Adrenal gland (tissue), 12 donors: ENCODE results near the gene RCAN3. TPM values are rescaled to one million over a fixed set of nuclear protein-coding genes. Genes with fewer than 3 reads are reported as not detected.
"Not testable (repeated sequence)": the region's sequence is repeated elsewhere in the genome, so short reads cannot be mapped to it uniquely, and the experiment has no call there.

Experiments
- DNase-seq, 7 donors: peaks; one replicate each; pipeline ENCODE4 v3.0.0-alpha.2; 2019 to 2020
- H3K27ac ChIP-seq, 5 donors: fragments of 200-600 bp; sonication (generic) in 4 of 5; 1 replicate in 3 of 5; 2 replicates in 2 of 5; pipeline versions ENCODE4 v1.5.1 to v1.8.0; 2016 to 2020; ENCODE audit warnings: mild to moderate bottlenecking in 1 of 5
- H3K27me3 ChIP-seq: fragments of 200-600 bp; 2 replicates; pipeline ENCODE4 v1.8.0; 2021
- H3K36me3 ChIP-seq, 2 donors: fragments of 200-600 bp; replicated peaks in 1 of 2; 1 replicate in 1 of 2; 2 replicates in 1 of 2; pipeline versions ENCODE4 v1.5.1 to v1.8.0; 2018 to 2022
- H3K4me1 ChIP-seq, 2 donors: fragments of 200-600 bp; replicated peaks in 1 of 2; 1 replicate in 1 of 2; 2 replicates in 1 of 2; pipeline versions ENCODE4 v1.5.1 to v1.8.0; 2018 to 2021
- H3K4me3 ChIP-seq, 4 donors: fragments of 200-600 bp; sonication (generic) in 3 of 4; one replicate each; pipeline ENCODE4 v1.5.1; 2016 to 2018
- H3K9me3 ChIP-seq, 3 donors: fragments of 200-600 bp; sonication (generic) in 1 of 3; replicated peaks in 1 of 3; 1 replicate in 2 of 3; 2 replicates in 1 of 3; pipeline versions ENCODE4 v1.5.1 to v1.8.0; 2016 to 2021
- POLR2A ChIP-seq, 2 donors: fragments of 450-650 bp; IDR thresholded peaks; one replicate each; pipeline ENCODE4 v1.6.1; 2017; ENCODE audit warnings: antibody characterized with exemption in 2 of 2, mild to moderate bottlenecking in 2 of 2, moderate library complexity in 1 of 2
- WGBS, 4 donors: extraction: QIAGEN DNeasy Blood & Tissue Kit in 2 of 4; methylation state at CpG; one replicate each; pipeline versions ENCODE4 v1.1.5 to v1.1.7; 2013 to 2017; 5-methylcytosine and 5-hydroxymethylcytosine counted together
- intact Hi-C, 2 donors: fragments of 100-400 bp; cut with DNase I; formaldehyde crosslinking; loops; one replicate each; pipeline versions ENCODE4 v1.14.1 to v1.15.0; 2022 to 2023
- polyA plus RNA-seq, 3 donors: library from polyadenylated mRNA; stranded (reverse); fragments of 200-250 nt in 2 of 3; fragments of 350-450 nt in 1 of 3; fragmentation: Illumina TruSeq in 1 of 3; extraction: RNeasy Lipid Tissue Mini Kit (QIAGEN cat#74804) in 1 of 3; gene quantifications; one replicate each; pipeline ENCODE4 v1.2.3, GENCODE V29; 2013 to 2014
- total RNA-seq, 9 donors: library from RNA; depleted of rRNA in 4 of 9; stranded (reverse); fragments of >200 nt in 4 of 9; fragments of 120-200 nt in 1 of 9; fragmentation: NEBNext Ultra II Directional in 1 of 9; extraction: Animal tissue kit (Norgen Biotek cat#: 25700) in 1 of 9; gene quantifications; one replicate each; pipeline versions ENCODE4 v1.1.0 to v1.2.4, GENCODE V29; 2013 to 2023
- TF ChIP-seq, protein P1 (sequence below), 6 experiments: fragments of 450-650 bp in 4 of 6; fragments of 200-600 bp in 2 of 6; sonication (generic) in 1 of 6; IDR thresholded peaks; 1 replicate in 5 of 6; 2 replicates in 1 of 6; pipeline versions ENCODE4 v1.5.1 to v1.8.0; 2016 to 2021; ENCODE audit warnings: antibody characterized with exemption in 6 of 6, mild to moderate bottlenecking in 2 of 6, moderate library complexity in 1 of 6
- donor health status: healthy with polysubstance abuse.
- donor health status: Bipolar disorder and iron deficiency.
- donor health status: DM: yes; HTN: yes; CAD: no.
- donor health status: DM: no; HTN: no; CAD: no.
- donor health status: DM: no; HTN: no; CAD: no.
- donor health status: DM: yes; HTN: yes; CAD: no.

The RCAN3 gene
- total and polyA plus RNA-seq, 12 donors, result 0.48 to 5.6 (median 2.2) TPM

DNA sequence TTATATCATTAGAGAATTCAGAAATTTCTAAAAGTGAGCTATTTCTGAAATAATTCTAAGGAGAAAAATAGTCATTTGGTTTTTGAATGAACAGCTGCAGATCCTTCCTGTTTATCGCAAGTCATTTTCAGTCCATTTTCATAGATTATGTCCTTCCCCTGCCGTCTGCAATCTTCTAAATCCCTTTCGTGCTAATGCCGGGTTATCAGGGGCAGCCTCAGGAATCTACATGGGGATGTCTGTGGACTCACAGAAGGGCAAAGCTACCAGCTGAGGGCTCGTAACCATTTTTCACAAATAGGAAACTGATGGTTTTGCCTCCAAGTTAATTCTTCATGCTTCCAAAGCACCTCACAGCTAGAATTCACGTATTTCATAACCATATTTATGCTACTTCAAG lies 23.0 kb downstream of the RCAN3 start:
- intact Hi-C loops, result no loop called here
- H3K9me3 ChIP-seq, result no peaks in the 10 kb centered on the region
- no peak overlapping the region for H3K4me3 ChIP-seq
- no peaks in the 10 kb centered on the region for H3K27me3 ChIP-seq
- H3K36me3 ChIP-seq, result no peaks in the 10 kb centered on the region
- H3K27ac ChIP-seq, result no peak overlapping the region
- no peaks in the 10 kb centered on the region for H3K4me1 ChIP-seq
- 73 to 85% (median 77%) methylated on average over 6 of the region's 6 CpGs for WGBS, 4 donors
- no peak for DNase-seq
- TF ChIP-seq, protein P1, sequence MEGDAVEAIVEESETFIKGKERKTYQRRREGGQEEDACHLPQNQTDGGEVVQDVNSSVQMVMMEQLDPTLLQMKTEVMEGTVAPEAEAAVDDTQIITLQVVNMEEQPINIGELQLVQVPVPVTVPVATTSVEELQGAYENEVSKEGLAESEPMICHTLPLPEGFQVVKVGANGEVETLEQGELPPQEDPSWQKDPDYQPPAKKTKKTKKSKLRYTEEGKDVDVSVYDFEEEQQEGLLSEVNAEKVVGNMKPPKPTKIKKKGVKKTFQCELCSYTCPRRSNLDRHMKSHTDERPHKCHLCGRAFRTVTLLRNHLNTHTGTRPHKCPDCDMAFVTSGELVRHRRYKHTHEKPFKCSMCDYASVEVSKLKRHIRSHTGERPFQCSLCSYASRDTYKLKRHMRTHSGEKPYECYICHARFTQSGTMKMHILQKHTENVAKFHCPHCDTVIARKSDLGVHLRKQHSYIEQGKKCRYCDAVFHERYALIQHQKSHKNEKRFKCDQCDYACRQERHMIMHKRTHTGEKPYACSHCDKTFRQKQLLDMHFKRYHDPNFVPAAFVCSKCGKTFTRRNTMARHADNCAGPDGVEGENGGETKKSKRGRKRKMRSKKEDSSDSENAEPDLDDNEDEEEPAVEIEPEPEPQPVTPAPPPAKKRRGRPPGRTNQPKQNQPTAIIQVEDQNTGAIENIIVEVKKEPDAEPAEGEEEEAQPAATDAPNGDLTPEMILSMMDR (IDR thresholded peaks at IDR 0.05), result no peak

DNA sequence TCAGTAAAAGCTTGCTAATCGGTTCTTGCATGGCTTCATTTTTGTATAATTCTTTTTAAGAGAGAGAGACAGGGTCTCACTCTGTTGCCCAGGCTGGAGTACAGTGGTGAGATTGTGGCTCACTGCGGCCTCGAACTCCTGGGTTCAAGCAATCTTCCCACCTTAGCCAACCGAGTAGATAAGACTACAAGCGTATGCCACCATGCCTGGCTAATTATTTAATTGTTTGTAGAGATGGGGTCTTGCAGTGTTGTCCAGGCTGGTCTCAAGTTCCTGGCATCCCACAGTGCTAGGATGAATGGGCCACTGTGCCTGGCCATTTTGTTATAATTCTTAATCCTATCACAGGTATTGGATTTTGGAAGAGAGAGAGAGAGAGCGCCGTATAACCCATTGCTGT lies 23.4 kb downstream of the RCAN3 start:
- WGBS, 4 donors, result 69 to 82% (median 79%) methylated on average over 7 of the region's 7 CpGs
- intact Hi-C loops, result no loop called here

DNA sequence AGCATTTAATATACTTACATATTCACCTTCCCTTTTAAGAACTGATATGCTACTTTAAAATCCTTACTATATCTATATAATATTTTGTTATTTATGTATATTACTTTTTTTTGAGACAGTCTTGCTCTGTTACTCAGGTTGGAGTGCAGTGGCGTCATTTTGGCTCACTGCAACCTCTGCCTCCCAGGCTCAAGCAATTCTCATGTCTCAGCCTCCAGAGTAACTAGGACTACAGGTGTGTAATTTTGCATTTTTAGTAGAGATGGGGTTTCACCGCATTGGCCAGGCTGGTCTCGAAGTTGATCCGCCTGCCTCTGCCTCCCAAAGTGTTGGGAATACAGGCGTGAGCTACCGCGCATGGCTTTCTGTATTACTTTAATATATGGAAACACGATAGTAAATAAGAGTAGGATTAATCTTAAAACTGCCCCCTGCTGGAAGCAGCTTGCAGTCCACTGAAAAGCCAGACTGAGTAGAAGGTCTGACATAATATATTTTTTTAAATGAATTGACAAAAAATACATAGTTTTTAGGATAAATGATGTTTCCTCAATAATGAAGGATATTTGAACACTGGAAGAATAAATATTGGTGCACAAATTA lies 24.4 kb downstream of the RCAN3 start:
- H3K27me3 ChIP-seq, result no peaks in the 10 kb centered on the region
- 72 to 78% (median 73%) methylated on average over 8 of the region's 8 CpGs for WGBS, 4 donors
- DNase-seq, result peak in 1 of 7 donors; percentile 10
- intact Hi-C loops, result no loop called here
- no peak overlapping the region for H3K27ac ChIP-seq
- no peaks in the 10 kb centered on the region for H3K36me3 ChIP-seq
- TF ChIP-seq, protein P1 (IDR thresholded peaks at IDR 0.05), result peak in 4 of 6 experiments; percentile 25 to 48 (median 31)
- no peak for TF ChIP-seq POLR2A (IDR thresholded peaks at IDR 0.05)
- H3K9me3 ChIP-seq, result no peaks in the 10 kb centered on the region
- H3K4me1 ChIP-seq, result no peaks in the 10 kb centered on the region
- H3K4me3 ChIP-seq, result no peak overlapping the region

More for the DNA sequence above, 23.4 kb downstream of the RCAN3 start:
- Histone ChIP-seq H3K4me3 (no peak overlapping the region), H3K27ac (no peak overlapping the region), H3K36me3 (no peaks in the 10 kb centered on the region), H3K9me3 (no peaks in the 10 kb centered on the region), H3K27me3 (no peaks in the 10 kb centered on the region), H3K4me1 (no peaks in the 10 kb centered on the region)
- DNase-seq, result no peak
- TF ChIP-seq POLR2A (IDR thresholded peaks at IDR 0.05), result no peak
- TF ChIP-seq, protein P1 (IDR thresholded peaks at IDR 0.05), result no peak

DNA sequence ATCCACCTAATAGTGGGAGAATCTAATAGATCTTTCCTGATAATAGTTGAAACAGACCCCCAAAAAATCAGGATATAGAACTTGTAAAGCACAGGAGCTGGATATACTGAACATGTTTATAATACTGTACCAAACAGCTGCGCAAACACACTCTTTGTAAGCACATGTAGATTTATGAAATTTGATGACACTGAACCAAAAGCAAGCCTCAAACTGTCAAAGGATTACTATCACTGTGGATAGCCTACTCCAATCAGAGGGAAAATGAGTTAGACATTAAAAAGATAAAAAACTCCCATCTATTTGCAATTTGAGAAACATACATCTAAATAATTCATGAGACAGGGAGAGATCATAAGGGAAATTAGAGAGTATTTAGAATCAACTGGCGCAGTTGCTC lies 26.1 kb downstream of the RCAN3 start:
- 90 to 96% (median 95%) methylated on average over 2 of the region's 2 CpGs for WGBS, 4 donors
- no peaks in the 10 kb centered on the region for H3K27me3 ChIP-seq
- no peak overlapping the region for H3K4me3 ChIP-seq
- H3K4me1 ChIP-seq, result no peaks in the 10 kb centered on the region
- H3K9me3 ChIP-seq, result no peaks in the 10 kb centered on the region
- no peak overlapping the region for H3K27ac ChIP-seq
- no peak for DNase-seq
- intact Hi-C loops, result no loop called here
- TF ChIP-seq, protein P1 (IDR thresholded peaks at IDR 0.05), result no peak
- TF ChIP-seq POLR2A (IDR thresholded peaks at IDR 0.05), result no peak
- H3K36me3 ChIP-seq, result peaks cover 0 to 3% of the 10 kb centered on the region in 2 donors

DNA sequence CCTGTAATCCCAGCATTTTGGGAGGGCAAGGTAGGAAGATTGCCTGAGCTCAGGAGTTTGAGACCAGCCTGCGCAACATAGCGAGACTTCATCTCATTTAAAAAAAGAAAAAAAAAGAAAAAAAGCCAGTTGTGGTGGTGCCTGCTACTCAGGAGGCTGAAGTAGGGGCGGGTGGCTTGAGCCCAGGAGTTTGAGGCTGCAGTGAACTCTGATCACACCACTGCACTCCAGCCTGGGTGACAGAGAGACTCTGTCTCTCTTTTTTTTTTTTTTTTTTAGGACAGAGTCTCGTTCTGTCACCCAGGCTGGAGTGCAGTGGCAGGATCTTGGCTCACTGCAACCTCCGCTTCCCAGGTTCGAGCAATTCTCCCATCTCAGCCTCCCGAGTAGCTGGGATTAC lies 26.7 kb downstream of the RCAN3 start:
- intact Hi-C loops, H3K27me3 ChIP-seq, H3K4me3 ChIP-seq, H3K4me1 ChIP-seq, H3K36me3 ChIP-seq, H3K27ac ChIP-seq, DNase-seq, H3K9me3 ChIP-seq: not testable (repeated sequence)
- 82 to 87% (median 84%) methylated on average over 7 of the region's 7 CpGs for WGBS, 4 donors
